SK-N-SH treated with all-trans-retinoic acid at 6 μM for 48 hours (cell line): Measurements from ENCODE around the gene CAND2.

Experiments used
- ATAC-seq: fragments of 200-7000 bp; cut with Tn5 transposase; 3 replicates; pipeline ENCODE4 v1.9.1; 2020; ENCODE audit warnings: mild to moderate bottlenecking, moderate library complexity
- ARNTL ChIP-seq: fragments of 450-650 bp; formaldehyde crosslinking; IDR thresholded peaks from 2 replicates; pipeline ENCODE4 v1.5.0; 2020; ENCODE audit warnings: low read depth, mild to moderate bottlenecking, moderate library complexity, borderline replicate concordance
- BACH2 ChIP-seq: fragments of 250-450 bp; sonication (Bioruptor Pico); IDR thresholded peaks from 2 replicates; pipeline ENCODE4 v1.9.0; 2021; ENCODE audit warnings: mild to moderate bottlenecking, borderline replicate concordance
- CSDC2 ChIP-seq: fragments of 250-450 bp; sonication (Bioruptor Pico); IDR thresholded peaks from 2 replicates; pipeline ENCODE4 v1.5.0; 2020; ENCODE audit warnings: mild to moderate bottlenecking, moderate library complexity
- ESRRG ChIP-seq: fragments of 250-450 bp; sonication (Bioruptor Pico); IDR thresholded peaks from 2 replicates; pipeline ENCODE4 v1.6.1; 2021; ENCODE audit warnings: mild to moderate bottlenecking
- GLIS3 ChIP-seq: fragments of 250-450 bp; sonication (Bioruptor Pico); IDR thresholded peaks from 2 replicates; pipeline ENCODE4 v1.5.0; 2020; ENCODE audit warnings: mild to moderate bottlenecking, moderate library complexity
- ISL1 ChIP-seq: fragments of 250-450 bp; sonication (Bioruptor Pico); IDR thresholded peaks from 2 replicates; pipeline ENCODE4 v2.1.2; 2022; ENCODE audit warnings: mild to moderate bottlenecking, moderate library complexity
- OSR1 ChIP-seq: fragments of 250-450 bp; sonication (Bioruptor Pico); IDR thresholded peaks from 2 replicates; pipeline ENCODE4 v1.8.0; 2022; ENCODE audit warnings: moderate library complexity, mild to moderate bottlenecking, inconsistent platforms
- PPARA ChIP-seq: fragments of 250-450 bp; sonication (Bioruptor Pico); IDR thresholded peaks from 2 replicates; pipeline ENCODE4 v1.5.0; 2020; ENCODE audit warnings: mild to moderate bottlenecking, borderline replicate concordance
- RARB ChIP-seq: fragments of 250-450 bp; sonication (Bioruptor Pico); IDR thresholded peaks from 2 replicates; pipeline ENCODE4 v1.8.0; 2021; ENCODE audit warnings: mild to moderate bottlenecking, moderate library complexity
- SNAI2 ChIP-seq: fragments of 250-450 bp; sonication (Bioruptor Pico); IDR thresholded peaks from 2 replicates; pipeline ENCODE4 v1.5.0; 2020; ENCODE audit warnings: mild to moderate bottlenecking, moderate library complexity
- TCF4 ChIP-seq: fragments of 250-450 bp; sonication (Bioruptor Pico); IDR thresholded peaks from 2 replicates; pipeline ENCODE4 v1.8.0; 2021; ENCODE audit warnings: mild to moderate bottlenecking, moderate library complexity, borderline replicate concordance
- TOX ChIP-seq: fragments of 250-450 bp; sonication (Bioruptor Pico); IDR thresholded peaks from 2 replicates; pipeline ENCODE4 v1.8.0; 2021; ENCODE audit warnings: mild to moderate bottlenecking, moderate library complexity, borderline replicate concordance
- ZC3H10 ChIP-seq: fragments of 250-450 bp; sonication (Bioruptor Pico); IDR thresholded peaks from 2 replicates; pipeline ENCODE4 v1.5.1; 2021; ENCODE audit warnings: mild to moderate bottlenecking, moderate library complexity
- ZFP3 ChIP-seq: fragments of 250-450 bp; sonication (Bioruptor Pico); IDR thresholded peaks from 2 replicates; pipeline ENCODE4 v1.5.0; 2020; ENCODE audit warnings: mild to moderate bottlenecking, moderate library complexity
- ZFP30 ChIP-seq: fragments of 450-650 bp; formaldehyde crosslinking; IDR thresholded peaks from 2 replicates; pipeline ENCODE4 v1.5.0; 2022; ENCODE audit warnings: mild to moderate bottlenecking, moderate library complexity
- ZNF70 ChIP-seq: fragments of 450-650 bp; formaldehyde crosslinking; IDR thresholded peaks from 2 replicates; pipeline ENCODE4 v1.5.0; 2020; ENCODE audit warnings: mild to moderate bottlenecking, moderate library complexity
- ZNF8 ChIP-seq: fragments of 450-650 bp; formaldehyde crosslinking; IDR thresholded peaks from 2 replicates; pipeline ENCODE4 v1.5.0; 2020; ENCODE audit warnings: mild to moderate bottlenecking, moderate library complexity
- TF ChIP-seq, protein P1 (sequence below): fragments of 250-450 bp; sonication (Bioruptor Pico); IDR thresholded peaks from 2 replicates; pipeline ENCODE4 v1.5.1; 2020; ENCODE audit warnings: low read depth, mild to moderate bottlenecking, moderate library complexity
- TF ChIP-seq, protein P2 (sequence below): fragments of 250-450 bp; sonication (Bioruptor Pico); IDR thresholded peaks from 2 replicates; pipeline ENCODE4 v1.8.0; 2021; ENCODE audit warnings: low read depth, mild to moderate bottlenecking, moderate library complexity, borderline replicate concordance
- TF ChIP-seq, protein P3 (sequence below): fragments of 250-450 bp; sonication (Bioruptor Pico); IDR thresholded peaks from 2 replicates; pipeline ENCODE4 v1.5.1; 2021; ENCODE audit warnings: mild to moderate bottlenecking, moderate library complexity

Gene CAND2

DNA sequence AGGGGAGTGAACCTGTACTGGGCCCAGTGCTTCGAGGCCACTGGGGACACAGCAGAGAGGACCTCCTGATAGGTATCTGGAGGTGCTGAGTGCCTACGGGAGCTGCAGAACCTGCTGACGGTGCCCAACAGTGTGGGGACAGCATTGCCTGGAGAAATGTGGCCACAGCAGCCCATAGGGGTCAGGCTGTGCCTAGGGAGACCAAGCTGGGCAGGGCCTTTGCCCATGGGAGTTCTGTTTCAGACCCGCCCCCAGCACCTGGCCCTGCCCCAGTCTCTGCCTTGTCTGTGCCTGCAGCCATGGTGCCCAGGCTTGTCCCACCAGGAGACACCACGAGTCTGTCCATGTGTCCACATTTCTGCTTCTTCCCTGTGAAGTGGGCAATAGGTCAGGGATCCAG, 60.1 kb downstream of the CAND2 start (continued):
- TF ChIP-seq, protein P1, sequence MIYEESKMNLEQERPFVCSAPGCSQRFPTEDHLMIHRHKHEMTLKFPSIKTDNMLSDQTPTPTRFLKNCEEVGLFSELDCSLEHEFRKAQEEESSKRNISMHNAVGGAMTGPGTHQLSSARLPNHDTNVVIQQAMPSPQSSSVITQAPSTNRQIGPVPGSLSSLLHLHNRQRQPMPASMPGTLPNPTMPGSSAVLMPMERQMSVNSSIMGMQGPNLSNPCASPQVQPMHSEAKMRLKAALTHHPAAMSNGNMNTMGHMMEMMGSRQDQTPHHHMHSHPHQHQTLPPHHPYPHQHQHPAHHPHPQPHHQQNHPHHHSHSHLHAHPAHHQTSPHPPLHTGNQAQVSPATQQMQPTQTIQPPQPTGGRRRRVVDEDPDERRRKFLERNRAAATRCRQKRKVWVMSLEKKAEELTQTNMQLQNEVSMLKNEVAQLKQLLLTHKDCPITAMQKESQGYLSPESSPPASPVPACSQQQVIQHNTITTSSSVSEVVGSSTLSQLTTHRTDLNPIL (CRISPR knock-in tag), result no peak
- TF ChIP-seq RARB (no peak), PPARA (CRISPR knock-in tag) (no peak), TOX (no peak)

DNA sequence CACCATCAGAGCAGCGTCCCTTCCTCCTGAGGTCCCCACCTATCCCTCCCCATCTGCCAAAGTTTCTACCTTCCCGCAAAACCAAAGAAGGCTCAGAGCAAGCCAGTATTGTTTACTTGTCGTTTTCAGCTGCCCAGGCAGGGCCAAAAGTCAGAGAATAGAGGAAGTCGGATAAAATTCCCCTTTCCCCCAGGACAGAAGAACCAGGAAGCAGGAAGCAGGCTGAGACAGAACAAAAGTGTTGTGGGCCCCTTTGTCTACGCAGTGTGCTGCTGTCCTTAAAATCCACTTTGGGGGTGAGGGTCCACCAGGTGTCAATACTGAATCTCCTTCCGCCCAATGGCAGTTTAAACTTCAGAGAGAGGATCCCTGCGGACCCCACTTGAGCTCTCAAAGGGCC, 63.4 kb downstream of the CAND2 start:
- no peak for ATAC-seq
- TF ChIP-seq ZC3H10 (CRISPR knock-in tag) (no peak), CSDC2 (CRISPR knock-in tag) (no peak), ARNTL (no peak), TCF4 (no peak), TOX (no peak)

DNA sequence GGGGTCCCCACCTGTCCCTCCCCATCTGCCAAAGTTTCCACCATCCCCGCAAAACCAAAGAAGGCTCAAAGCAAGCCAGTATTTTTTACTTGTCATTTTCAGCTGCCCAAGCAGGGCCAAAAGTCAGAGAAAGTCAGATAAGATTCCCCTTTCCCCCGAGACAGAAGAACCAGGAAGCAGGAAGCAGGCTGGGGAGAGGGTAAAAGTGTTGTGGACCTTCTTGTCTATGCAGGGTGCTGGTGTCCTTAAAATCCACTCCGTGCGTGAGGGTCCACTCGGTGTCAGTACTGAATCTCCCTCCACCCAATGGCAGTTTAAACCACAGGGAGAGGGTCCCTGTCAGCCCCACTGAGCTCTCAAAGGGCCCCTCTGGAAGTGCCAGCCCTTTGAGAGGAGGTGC, 65.1 kb downstream of the CAND2 start:
- TF ChIP-seq PPARA (CRISPR knock-in tag) (no peak), ISL1 (CRISPR knock-in tag) (no peak), OSR1 (CRISPR knock-in tag) (no peak), ESRRG (CRISPR knock-in tag) (no peak), TCF4 (no peak), ZFP3 (no peak), CSDC2 (CRISPR knock-in tag) (no peak), ZFP30 (CRISPR knock-in tag) (no peak), SNAI2 (CRISPR knock-in tag) (no peak), ZNF70 (CRISPR knock-in tag) (no peak), BACH2 (CRISPR knock-in tag) (no peak)
- TF ChIP-seq, protein P1 (CRISPR knock-in tag), result no peak
- TF ChIP-seq, protein P2, sequence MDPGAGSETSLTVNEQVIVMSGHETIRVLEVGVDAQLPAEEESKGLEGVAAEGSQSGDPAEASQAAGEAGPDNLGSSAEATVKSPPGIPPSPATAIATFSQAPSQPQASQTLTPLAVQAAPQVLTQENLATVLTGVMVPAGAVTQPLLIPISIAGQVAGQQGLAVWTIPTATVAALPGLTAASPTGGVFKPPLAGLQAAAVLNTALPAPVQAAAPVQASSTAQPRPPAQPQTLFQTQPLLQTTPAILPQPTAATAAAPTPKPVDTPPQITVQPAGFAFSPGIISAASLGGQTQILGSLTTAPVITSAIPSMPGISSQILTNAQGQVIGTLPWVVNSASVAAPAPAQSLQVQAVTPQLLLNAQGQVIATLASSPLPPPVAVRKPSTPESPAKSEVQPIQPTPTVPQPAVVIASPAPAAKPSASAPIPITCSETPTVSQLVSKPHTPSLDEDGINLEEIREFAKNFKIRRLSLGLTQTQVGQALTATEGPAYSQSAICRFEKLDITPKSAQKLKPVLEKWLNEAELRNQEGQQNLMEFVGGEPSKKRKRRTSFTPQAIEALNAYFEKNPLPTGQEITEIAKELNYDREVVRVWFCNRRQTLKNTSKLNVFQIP (CRISPR knock-in tag), result no peak
- TF ChIP-seq, protein P3, sequence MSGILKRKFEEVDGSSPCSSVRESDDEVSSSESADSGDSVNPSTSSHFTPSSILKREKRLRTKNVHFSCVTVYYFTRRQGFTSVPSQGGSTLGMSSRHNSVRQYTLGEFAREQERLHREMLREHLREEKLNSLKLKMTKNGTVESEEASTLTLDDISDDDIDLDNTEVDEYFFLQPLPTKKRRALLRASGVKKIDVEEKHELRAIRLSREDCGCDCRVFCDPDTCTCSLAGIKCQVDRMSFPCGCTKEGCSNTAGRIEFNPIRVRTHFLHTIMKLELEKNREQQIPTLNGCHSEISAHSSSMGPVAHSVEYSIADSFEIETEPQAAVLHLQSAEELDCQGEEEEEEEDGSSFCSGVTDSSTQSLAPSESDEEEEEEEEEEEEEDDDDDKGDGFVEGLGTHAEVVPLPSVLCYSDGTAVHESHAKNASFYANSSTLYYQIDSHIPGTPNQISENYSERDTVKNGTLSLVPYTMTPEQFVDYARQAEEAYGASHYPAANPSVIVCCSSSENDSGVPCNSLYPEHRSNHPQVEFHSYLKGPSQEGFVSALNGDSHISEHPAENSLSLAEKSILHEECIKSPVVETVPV (CRISPR knock-in tag), result no peak
- ATAC-seq, result no peak

DNA sequence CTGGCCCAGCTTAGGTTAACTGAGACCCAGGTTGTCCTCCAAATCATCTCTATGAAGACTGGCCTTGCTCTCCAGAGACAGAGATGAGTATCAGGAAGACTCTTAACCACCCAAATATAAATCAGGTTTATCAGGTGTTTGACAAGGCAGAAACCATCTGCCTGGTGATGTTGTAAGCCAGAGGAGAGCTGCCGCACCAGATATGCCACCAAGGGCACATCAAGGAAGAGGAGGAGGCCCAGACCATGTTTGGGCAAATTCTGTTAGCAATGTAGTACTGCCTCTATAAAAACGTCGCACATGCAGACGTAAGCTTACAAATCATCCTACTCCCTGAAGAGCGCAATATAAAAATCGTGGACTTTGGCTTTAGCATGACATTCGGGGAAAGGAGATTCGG, 65.9 kb downstream of the CAND2 start:
- TF ChIP-seq GLIS3 (CRISPR knock-in tag) (no peak), BACH2 (CRISPR knock-in tag) (no peak), CSDC2 (CRISPR knock-in tag) (no peak), OSR1 (CRISPR knock-in tag) (no peak), ZFP3 (no peak), TCF4 (no peak), ZC3H10 (CRISPR knock-in tag) (no peak), ISL1 (CRISPR knock-in tag) (no peak), ZNF8 (CRISPR knock-in tag) (no peak)
- TF ChIP-seq, protein P2 (CRISPR knock-in tag), result no peak
- TF ChIP-seq, protein P1 (CRISPR knock-in tag), result no peak
- TF ChIP-seq, protein P3 (CRISPR knock-in tag), result no peak
- no peak for ATAC-seq
